UCSD-AML1 (cell line): Measurements from ENCODE around the gene CD96.

ENCODE experiments used
- DNase-seq: peaks from one replicate; lab custom pipeline; 2025; ENCODE audit not compliant: unreplicated experiment; lab: John Stamatoyannopoulos, UW

The CD96 gene

DNA sequence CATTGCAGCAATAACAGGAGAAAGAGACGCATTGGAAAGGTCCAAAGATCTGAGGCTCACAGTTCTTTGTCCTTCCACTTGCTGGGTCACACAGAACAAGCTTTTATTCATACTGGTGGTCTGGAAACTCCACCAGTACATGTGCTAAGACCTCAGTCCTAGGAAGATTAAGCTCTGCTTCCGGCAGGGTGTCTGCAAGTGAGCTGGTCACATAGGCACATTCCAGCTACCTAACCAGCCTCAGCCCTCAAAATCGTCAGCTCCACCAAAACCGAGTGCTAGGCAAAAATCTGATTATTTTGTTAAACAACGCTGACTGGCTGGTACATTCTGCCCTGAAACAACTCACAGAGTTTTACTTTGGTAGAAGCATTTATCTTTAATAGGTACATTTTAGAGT lies 50.9 kb downstream of the CD96 start:
- DNase-seq, result no peak

GRCh38 chr3:111593666-111594065 lies 51.7 kb downstream of the CD96 start:
- DNase-seq, result no peak

GRCh38 chr3:111594205-111594604 lies 52.2 kb downstream of the CD96 start:
- no peak for DNase-seq

- no peak for DNase-seq
Observed at GRCh38 chr3:111594781-111595180, 52.8 kb downstream of the CD96 start.

DNA sequence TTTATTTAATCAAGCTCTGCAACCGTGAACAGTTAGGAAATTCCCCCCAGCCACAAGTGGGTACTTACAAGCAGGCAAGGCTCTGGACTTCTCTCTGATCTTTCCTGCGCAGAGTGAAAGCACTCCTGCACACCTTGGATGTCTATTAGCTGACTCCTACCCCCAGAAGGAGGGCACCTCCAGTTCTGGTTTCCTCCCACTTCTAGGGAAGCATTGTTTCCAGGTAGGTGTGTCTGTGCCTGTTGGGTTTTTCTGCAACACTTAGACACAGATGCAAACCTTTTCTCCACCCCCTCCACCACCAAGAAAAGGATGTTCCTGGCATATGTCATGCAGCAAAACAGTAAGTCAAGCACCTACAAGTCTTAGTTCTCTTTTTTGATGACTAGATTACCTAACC lies 53.2 kb downstream of the CD96 start, which contains the start of gene ZBED2:
Gene ZBED2, minus strand, starts transcription at position 115 of the 400 bp plus-strand sequence. CDS start 1,145 bp downstream, outside the sequence.
- DNase-seq, result no peak

DNA sequence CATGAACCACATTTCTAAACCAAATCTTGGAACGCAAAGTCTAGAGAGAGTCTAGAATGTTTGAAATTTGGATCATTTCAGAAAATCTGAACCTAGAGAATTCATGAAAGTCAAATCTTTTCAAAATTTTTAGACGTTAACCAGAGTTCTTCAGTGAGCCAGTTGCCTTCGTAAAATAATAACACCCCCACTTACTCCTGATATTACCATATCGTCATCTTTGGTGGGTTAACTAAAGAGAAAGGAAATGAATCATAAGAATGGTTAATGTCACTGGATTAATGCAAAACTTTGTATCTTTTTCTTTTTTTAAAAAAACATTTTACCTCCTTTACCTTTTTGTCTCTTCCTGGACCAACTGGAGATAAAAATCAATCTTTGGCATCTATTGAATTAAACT lies 54.3 kb downstream of the CD96 start:
- DNase-seq, result no peak

DNA sequence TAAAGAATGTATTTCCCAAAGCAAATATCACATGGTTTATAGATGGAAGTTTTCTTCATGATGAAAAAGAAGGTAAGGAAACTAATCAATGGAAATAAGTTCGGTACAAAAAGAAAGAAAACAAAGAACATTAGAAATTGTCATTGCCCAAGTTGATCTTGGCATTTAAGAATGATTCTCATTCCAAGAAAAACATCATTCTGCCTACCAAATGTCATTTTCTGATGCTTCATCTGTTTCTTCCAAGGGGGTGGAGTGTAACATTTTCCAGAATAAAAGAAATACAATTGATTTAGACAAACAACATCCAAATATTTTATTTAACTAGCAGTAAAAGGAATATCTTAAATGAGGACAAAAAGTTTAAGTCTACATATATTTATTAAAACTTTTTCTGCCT lies 56.1 kb downstream of the CD96 start:
- no peak for DNase-seq

DNA sequence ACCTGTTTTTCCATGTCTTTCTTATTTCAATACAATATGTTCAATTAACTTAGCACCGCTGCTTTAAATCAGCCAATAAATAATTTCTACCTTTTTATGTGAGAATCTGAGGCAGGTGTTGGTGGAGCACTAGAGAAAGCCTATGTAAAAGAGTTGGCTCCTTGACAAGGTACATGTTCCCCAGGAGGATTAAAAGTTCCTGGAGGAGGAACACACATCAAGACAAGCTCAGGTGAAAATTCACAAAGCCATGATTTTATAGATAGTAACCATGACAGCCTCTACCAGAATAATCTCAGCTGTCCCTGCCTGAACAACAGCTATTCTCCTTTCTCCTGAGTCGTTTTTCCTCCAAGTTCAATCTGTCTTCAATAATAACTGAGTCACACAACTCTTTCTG lies 56.6 kb downstream of the CD96 start:
- DNase-seq, result no peak

GRCh38 chr3:111601810-111602209 lies 59.8 kb downstream of the CD96 start:
- no peak for DNase-seq

DNA sequence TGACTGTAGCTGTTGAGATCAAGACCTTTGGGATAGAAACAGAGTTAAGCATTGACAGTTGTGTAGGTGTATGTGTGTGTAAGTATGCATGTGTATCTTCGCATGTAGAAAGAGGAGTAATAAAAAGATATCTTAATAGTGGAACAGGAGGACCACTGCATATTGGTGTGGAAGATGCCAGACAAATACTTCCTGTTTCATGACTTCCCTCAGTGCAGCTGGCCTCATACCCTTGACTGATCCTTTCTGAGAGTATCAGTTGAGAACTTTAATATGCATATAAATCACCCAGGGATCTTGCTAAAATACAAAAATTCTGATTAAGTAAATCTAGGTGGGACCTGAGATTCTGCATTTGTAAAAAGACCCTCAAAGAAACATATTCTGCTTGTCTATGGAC lies 61.7 kb downstream of the CD96 start:
- no peak for DNase-seq

- DNase-seq, result no peak
Observed at GRCh38 chr3:111604119-111604518, 62.1 kb downstream of the CD96 start.

- no peak for DNase-seq
Observed at GRCh38 chr3:111605018-111605417, 63.0 kb downstream of the CD96 start.

GRCh38 chr3:111605493-111605892 lies 63.5 kb downstream of the CD96 start:
- no peak for DNase-seq

- DNase-seq, result no peak
Observed at GRCh38 chr3:111607240-111607920, 65.4 kb downstream of the CD96 start.

DNA sequence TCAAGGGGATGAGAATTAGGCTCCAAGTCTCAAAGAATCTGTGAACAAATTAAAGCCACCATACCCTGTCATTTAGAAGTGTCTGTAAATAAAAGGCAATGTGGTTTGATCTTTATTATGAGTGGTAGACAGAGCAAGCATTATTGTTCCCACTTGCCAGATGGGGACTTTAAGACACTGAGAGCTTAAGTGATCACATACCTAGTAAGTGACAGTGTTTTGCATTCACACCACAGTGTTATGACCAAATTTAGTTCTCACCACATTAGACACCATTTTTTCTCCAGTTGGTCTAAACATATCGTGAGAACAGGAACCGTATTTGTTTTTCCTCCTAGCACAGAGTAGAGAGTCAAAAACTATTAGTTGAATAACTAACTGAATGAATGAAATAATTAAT lies 66.4 kb downstream of the CD96 start:
- DNase-seq, result no peak

DNA sequence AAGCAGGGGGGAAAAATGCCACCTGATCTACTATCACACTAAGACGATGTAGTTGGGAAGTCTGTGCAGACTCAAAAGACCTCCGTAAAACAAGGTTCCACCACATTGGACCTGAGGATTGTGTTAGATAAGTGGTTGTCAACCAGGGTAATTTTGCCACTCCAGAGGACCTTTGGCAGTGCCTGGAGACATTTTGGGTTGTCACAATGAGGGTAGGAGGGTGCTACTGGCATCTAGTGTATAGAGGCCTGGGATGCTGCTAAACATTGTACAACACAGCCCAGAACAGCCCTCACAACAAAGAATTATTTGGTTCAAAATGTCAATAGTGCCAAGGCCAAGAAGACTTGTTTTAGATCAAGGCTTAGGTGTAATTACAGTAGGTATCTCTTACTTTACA lies 67.7 kb downstream of the CD96 start:
- no peak for DNase-seq

GRCh38 chr3:111610189-111610588 lies 68.2 kb downstream of the CD96 start:
- no peak for DNase-seq

DNA sequence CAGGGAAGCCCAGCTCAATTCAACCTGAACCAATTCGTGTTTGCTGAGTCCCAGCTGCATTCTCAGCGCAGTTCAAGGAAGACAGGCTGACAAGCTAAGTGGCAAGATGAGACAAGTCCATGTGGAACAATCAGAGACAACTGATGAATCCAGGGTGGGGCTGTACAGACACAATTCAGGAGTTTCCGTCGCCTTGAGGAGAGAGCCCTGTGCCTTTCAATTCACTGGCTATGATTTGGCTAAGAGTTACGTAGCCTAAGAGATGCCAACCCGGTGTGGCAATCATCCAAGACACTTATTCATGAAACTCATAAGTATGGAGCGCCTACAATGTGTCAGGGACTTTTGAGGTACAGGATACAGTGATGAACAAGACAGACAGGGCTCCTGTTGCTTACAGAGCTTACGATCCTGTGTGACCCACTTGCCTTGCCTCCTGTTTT lies 68.6 kb downstream of the CD96 start:
- DNase-seq, result no peak

- no peak for DNase-seq
Observed at GRCh38 chr3:111613294-111613693, 71.3 kb downstream of the CD96 start.

GRCh38 chr3:111615880-111616279 lies 73.9 kb downstream of the CD96 start:
- DNase-seq, result no peak

DNA sequence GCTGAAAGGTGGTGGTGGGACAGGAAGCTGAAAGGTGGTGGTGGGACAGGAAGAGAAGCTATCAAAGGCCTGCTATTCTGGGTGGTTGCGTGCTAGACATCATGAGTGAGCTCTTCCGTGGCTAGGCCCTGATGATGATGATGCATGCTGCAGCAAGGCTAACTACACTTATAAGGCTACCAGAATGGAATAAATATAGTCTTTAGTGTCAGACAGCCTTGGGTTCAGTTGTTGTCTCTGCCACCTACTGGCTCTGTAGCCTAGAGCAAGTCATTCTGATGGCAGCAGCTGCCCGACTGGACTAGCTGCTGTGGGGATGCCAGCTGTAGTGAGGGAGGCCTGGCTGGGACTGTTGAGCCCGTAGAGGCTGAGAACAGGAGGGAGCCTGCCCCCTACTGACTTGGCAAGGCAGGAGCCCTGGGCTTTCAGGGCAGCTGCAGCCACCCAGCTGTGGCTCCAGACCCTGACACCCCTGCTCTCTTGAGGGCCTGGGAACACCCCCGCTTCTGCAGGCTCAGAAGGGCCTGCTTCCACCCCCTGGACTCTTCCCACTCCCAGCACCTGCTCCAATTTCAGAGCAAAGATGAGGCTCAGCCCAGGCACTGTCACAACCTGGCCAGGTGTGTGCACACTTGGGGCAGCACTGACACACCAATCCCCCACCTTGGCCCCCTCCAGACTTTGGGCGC lies 74.6 kb downstream of the CD96 start:
- DNase-seq, result peak; percentile 48

DNA sequence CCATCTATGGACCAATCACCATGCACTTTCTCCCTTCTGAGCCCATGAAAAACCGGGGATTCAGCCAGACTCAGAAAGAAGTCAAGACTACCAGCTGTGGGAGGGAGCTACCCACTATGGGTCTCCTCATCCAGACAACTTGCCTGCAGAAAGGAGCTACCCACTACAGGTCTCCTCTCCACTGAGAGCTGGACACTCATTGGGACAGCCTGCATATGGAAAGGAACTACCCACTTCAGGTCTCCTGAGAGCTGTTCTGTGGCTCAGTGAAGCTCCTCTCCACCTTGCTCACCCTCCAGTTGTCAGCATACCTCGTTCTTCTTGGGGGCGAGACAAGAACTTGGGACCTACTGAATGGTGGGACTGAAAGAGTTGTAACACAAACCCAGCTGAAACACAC lies 75.4 kb downstream of the CD96 start:
- DNase-seq, result no peak
